Mucosa of stomach (tissue), 1 donor: ENCODE results near the gene TMEM139.

Source experiments
- H3K27me3 ChIP-seq: one replicate; pipeline ENCODE4 v1.7.0; 2013; ENCODE audit warnings: mild to moderate bottlenecking, low read length; ENCODE audit not compliant: control insufficient read depth, insufficient read depth
- H3K36me3 ChIP-seq: one replicate; pipeline ENCODE4 v1.7.0; 2013; ENCODE audit warnings: low read length; ENCODE audit not compliant: control insufficient read depth, insufficient read depth
- H3K4me1 ChIP-seq: one replicate; pipeline ENCODE4 v1.7.0; 2013; ENCODE audit warnings: mild to moderate bottlenecking, low read length; ENCODE audit not compliant: control insufficient read depth, insufficient read depth
- H3K4me3 ChIP-seq: one replicate; pipeline ENCODE4 v1.7.0; 2013; ENCODE audit warnings: low read length
- H3K9ac ChIP-seq: one replicate; pipeline ENCODE4 v1.7.0; 2013; ENCODE audit warnings: mild to moderate bottlenecking, low read length, moderate library complexity
- H3K9me3 ChIP-seq: one replicate; pipeline ENCODE4 v1.7.0; 2013; ENCODE audit warnings: mild to moderate bottlenecking, low read length, moderate library complexity; ENCODE audit not compliant: control insufficient read depth
- donor health status: Pancreatic carcinoma.

Gene TMEM139

DNA sequence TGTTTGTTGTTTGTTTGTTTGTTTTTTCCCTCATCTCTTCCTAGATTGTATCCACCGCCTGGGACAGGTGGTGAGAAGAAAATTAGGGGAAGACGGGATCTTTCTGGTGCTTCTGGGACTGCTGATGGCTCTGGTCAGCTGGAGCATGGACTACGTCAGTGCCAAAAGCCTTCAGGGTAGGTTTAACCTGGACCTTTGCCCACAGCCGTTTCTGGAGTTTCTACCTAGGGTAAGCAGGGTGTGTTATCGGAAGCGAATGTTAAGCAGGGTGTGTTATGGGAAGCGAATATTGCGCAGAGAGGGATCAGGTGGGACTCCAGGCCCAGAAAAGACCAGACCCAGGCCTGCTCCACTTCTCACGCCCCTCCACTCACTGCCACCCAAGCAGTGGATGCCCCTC is 35.9 kb downstream of the TMEM139 start:
- H3K9me3 ChIP-seq, result no peaks in the 10 kb centered on the region
- H3K36me3 ChIP-seq, result no peaks in the 10 kb centered on the region
- peaks cover 42% of the 10 kb centered on the region for H3K4me1 ChIP-seq
- H3K9ac ChIP-seq, result no peak overlapping the region
- no peaks in the 10 kb centered on the region for H3K27me3 ChIP-seq
- H3K4me3 ChIP-seq, result no peak overlapping the region

DNA sequence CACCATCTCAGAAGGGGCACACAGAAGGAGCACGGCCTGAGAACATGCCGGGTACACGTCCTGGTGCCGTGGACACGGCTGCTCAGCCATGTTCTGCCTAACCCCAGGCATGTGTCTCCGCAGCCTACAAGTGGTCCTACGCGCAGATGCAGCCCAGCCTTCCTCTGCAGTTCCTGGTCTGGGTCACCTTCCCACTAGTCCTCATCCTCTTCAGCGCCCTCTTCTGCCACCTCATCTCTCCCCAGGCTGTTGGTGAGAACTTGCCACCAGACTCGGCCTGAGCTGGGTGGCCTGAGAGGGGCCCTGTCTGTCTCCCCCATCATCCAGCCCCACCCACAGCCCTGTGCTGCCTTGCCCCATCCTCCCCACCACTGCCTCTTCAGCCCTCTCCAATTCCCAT is 36.5 kb downstream of the TMEM139 start:
- Histone ChIP-seq H3K4me3 (no peak overlapping the region), H3K9ac (no peak overlapping the region), H3K9me3 (no peaks in the 10 kb centered on the region), H3K36me3 (no peaks in the 10 kb centered on the region), H3K4me1 (peaks cover 42% of the 10 kb centered on the region), H3K27me3 (no peaks in the 10 kb centered on the region)

DNA sequence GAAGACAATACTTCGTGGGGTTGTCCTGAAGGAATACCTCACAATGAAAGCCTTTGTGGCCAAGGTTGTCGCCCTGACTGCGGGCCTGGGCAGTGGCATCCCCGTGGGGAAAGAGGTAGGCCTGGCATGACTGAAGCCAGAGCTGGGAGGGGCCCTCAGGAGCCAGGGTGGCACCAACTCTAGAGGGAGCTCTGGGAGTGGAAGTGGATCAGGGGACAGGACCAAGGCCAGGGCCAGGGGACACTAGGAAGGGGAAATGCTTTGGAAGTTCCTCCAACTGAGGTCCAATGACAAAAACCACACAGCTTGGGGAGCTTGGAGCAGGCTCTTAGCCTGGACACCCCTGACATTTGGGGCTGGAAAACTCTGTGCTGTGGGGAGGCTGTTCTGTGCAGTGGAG is 37.0 kb downstream of the TMEM139 start:
- H3K4me3 ChIP-seq, result no peak overlapping the region
- H3K36me3 ChIP-seq, result no peaks in the 10 kb centered on the region
- no peak overlapping the region for H3K9ac ChIP-seq
- peaks cover 42% of the 10 kb centered on the region for H3K4me1 ChIP-seq
- H3K27me3 ChIP-seq, result no peaks in the 10 kb centered on the region
- no peaks in the 10 kb centered on the region for H3K9me3 ChIP-seq

DNA sequence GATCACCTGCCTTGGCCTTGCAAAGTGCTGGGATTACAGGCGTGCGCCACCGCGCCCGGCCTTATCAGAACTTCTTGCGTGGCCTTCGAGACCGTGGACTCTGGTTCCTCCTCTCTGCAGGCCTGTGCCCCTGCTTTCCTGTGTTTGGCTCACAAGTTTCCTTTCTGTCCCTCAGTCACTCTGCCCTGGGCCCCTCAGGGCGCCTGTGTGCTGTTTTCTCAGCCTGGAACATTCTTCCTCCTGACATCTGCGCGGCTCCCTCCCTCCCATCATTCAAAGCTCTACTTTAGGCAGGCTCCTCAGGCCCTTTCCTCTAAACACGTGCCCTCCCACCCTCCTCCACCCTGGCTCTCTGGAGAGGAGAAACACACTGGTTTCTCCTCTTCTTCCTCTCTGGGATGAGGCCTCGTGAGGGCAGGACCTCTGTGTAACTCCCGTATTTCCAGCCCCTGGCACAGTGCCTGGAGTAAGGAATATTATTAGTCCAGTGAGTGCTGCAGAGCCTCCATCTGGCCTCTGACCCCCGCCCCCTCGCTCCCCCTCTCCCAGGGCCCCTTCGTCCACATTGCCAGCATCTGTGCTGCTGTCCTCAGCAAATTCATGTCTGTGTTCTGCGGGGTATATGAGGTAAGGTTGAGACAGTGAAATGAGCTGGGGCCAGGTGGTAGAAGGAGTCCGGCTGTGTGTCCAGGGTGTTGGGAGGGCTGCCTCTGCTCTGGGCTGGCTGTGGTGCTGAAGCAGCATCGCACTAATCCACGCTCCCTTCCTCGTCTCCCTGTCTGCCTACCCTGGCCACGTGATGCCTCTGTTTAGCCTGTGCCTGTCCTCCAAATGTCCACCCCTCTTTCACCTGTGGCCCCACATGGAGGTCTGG is 38.2 kb downstream of the TMEM139 start:
- H3K4me1 ChIP-seq, result peaks cover 42% of the 10 kb centered on the region
- H3K36me3 ChIP-seq, result no peaks in the 10 kb centered on the region
- H3K27me3 ChIP-seq, result no peaks in the 10 kb centered on the region
- no peaks in the 10 kb centered on the region for H3K9me3 ChIP-seq
- no peak overlapping the region for H3K4me3 ChIP-seq
- no peak overlapping the region for H3K9ac ChIP-seq

DNA sequence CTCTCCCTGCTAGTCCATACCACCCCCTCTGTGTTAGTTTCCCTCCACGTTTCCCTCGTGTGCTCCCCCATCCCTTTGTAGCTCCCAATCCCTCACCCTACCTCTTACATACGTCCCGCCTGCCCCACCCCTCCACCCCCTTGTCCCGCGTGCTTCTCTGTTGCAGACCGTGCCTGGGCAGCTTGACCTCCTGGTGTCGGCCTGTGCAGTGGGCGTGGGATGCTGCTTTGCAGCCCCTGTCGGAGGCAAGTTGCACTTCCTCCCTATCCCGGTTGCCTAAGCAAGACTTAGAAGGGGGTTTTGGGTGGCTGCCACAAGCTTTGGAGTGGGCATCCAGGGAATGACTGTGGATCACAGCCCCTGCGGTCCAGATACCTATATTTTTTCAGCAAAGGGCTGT is 38.9 kb downstream of the TMEM139 start:
- no peak overlapping the region for H3K4me3 ChIP-seq
- no peaks in the 10 kb centered on the region for H3K36me3 ChIP-seq
- no peaks in the 10 kb centered on the region for H3K27me3 ChIP-seq
- H3K9ac ChIP-seq, result no peak overlapping the region
- no peaks in the 10 kb centered on the region for H3K9me3 ChIP-seq
- peaks cover 42% of the 10 kb centered on the region for H3K4me1 ChIP-seq

DNA sequence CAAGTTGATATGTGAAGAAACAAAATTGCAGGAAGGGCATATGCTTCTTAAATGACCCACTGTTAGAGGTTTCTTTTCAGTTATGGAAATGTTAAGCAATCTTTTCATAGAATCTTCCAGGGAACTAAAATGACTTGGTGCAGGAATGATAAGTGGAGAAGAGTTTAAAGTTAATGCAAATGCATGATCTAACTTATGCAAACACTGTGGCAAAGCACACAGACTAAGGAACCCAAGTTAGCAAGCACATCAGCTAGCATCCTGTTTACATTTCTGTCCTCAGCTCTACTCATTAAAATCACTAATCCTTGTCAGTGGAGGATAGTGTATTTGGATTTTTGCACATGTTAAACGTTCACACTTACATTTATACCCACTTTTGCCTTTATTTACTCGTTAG is 40.5 kb downstream of the TMEM139 start:
- Histone ChIP-seq H3K36me3 (no peaks in the 10 kb centered on the region), H3K9me3 (no peaks in the 10 kb centered on the region), H3K4me1 (peaks cover 44% of the 10 kb centered on the region), H3K27me3 (no peaks in the 10 kb centered on the region), H3K4me3 (no peak overlapping the region), H3K9ac (no peak overlapping the region)

DNA sequence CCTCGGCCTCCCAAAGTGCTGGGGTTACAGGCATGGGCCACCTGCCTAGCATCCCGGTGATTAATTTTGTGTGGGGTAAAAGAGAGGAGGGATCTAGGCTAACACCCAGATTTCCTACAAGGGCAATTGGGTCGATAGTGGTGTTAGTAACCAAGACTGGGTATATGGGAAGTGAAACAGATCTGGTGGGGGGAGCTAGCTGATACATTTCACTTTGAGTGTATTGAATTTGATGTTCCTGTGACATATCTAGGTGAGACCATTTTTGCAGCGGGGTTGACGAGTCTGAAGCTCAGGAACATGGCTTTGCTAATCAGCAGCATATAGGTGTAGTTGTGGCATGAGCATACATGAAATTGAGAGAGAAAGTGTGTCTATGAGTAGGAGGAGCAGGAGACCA is 43.1 kb downstream of the TMEM139 start:
- H3K9me3 ChIP-seq, result no peaks in the 10 kb centered on the region
- H3K27me3 ChIP-seq, result no peaks in the 10 kb centered on the region
- no peak overlapping the region for H3K9ac ChIP-seq
- no peaks in the 10 kb centered on the region for H3K36me3 ChIP-seq
- H3K4me1 ChIP-seq, result peaks cover 52% of the 10 kb centered on the region
- H3K4me3 ChIP-seq, result no peak overlapping the region

DNA sequence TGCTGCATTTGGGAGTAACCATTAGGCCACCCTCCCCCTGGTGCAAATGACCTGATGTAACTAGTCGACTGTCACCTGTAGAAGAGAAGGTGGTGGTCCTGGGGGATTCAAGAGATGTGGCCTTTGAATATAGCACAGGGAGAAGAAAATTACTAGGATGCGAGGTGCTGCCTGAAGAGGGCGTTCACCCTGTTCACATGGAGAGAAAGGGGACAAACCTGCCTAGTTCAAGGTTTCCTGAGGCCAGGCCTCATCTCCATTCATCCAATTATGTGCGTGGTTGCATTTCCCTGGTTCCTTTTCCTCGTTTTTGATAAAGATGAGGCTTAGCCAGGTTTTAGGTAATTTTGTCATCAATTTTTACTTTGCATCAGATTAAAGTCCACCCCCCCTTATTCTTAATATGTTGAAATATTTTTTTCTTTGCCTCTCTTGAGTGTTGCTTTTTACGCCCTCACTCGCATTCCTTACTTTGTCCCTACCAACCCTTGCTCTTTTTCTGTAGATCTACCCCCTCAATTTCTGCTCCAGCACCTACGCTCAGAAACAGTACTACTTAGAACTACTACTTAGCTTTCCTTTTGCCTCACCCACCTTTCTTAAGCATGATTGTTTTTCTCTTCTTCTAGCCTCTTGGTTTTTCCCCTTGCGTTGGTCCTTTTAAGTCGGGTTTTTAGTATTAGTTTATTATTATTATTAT is 44.9 kb downstream of the TMEM139 start:
- Histone ChIP-seq H3K27me3 (no peaks in the 10 kb centered on the region), H3K4me1 (peaks cover 41% of the 10 kb centered on the region)

DNA sequence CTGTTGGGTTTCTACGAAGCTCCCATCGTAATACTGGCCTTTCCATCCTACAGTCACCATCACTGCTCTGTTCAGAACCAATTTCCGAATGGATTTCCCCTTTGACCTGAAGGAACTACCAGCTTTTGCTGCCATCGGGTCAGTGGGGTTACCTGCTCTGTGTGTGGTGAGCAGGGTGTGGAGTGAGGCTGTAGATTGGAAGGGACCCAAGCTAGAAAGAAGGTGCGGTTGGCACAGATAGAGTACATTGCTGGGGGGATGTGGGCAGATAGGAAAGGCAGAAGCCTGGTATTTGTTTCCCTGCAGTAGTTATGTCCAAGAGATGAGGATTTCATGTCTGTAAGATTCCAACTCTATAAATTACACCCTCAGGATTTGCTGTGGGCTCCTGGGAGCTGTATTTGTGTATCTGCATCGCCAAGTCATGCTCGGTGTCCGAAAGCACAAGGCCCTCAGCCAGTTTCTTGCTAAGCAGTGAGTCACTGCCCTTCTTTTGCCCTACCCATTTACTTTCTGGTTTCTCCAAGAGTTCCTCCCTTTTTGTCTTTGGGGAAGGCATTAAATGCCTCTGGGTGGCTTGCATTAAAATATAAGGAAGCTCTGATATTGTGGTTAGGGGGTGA is 46.5 kb downstream of the TMEM139 start:
- H3K9ac ChIP-seq, result peak overlapping the region; percentile 2
- no peaks in the 10 kb centered on the region for H3K36me3 ChIP-seq
- H3K27me3 ChIP-seq, result no peaks in the 10 kb centered on the region
- H3K4me1 ChIP-seq, result peaks cover 31% of the 10 kb centered on the region
- H3K9me3 ChIP-seq, result no peaks in the 10 kb centered on the region
- no peak overlapping the region for H3K4me3 ChIP-seq

More for the DNA sequence above, 44.9 kb downstream of the TMEM139 start:
- Histone ChIP-seq H3K9ac (no peak overlapping the region), H3K4me3 (no peak overlapping the region), H3K36me3 (no peaks in the 10 kb centered on the region), H3K9me3 (no peaks in the 10 kb centered on the region)

DNA sequence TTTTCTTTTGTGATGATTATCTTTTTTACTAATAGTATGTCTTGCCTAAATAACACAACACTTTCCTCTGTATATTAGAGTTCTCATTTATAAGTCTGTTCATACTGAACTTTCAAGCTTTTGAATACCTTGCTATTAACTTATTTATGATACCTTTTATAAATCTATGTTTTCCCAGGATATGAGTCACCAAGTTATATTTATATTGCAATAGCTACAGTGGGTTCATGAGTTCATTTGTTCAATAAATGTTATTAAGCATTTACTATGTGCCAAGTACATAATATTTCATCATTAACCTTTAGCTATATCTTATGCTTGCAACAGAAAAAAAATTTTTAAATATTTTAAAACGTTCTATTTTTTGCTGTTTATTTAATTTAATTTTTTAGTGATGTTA is 49.5 kb downstream of the TMEM139 start:
- no peak overlapping the region for H3K9ac ChIP-seq
- H3K4me3 ChIP-seq, result no peak overlapping the region
- no peaks in the 10 kb centered on the region for H3K27me3 ChIP-seq
- no peaks in the 10 kb centered on the region for H3K9me3 ChIP-seq
- peaks cover 31% of the 10 kb centered on the region for H3K4me1 ChIP-seq
- no peaks in the 10 kb centered on the region for H3K36me3 ChIP-seq

DNA sequence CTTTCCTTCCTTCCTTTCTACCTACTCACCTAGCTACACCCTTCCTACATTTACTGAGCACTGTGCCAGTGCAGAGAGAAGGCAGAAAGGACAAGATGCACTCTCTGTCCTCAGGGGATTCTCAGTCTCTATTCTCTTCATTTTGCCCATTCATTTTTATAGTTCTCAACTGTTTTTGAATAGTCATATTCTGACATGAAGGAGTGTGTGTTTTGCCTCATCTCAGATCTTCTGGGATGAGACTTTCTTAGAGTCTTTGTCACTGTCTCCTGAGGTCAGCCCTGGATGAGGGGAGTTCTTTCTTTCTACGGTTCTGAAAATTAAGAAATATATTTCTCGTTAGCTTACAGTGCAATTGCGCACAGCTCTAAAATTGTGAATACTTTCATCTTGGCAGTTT is 52.5 kb downstream of the TMEM139 start:
- peaks cover 10% of the 10 kb centered on the region for H3K4me1 ChIP-seq
- H3K9ac ChIP-seq, result no peak overlapping the region
- H3K27me3 ChIP-seq, result no peaks in the 10 kb centered on the region
- no peaks in the 10 kb centered on the region for H3K9me3 ChIP-seq
- no peak overlapping the region for H3K4me3 ChIP-seq
- no peaks in the 10 kb centered on the region for H3K36me3 ChIP-seq
